RWPE2 (cell line): ENCODE measurements around the gene NAV3.

ENCODE experiments used
- ATAC-seq: fragments of 200-7000 bp; cut with Tn5 transposase; 3 replicates; pipeline ENCODE4 v1.9.1; 2021; ENCODE audit warnings: low read depth
- DNase-seq: peaks from one replicate; pipeline ENCODE4 v3.0.0-alpha.2; 2020; ENCODE audit warnings: low spot score
- H3K27ac ChIP-seq: fragments of 450-650 bp; 2 replicates; pipeline ENCODE4 v1.5.1; 2017; ENCODE audit warnings: mild to moderate bottlenecking; ENCODE audit not compliant: poor library complexity, severe bottlenecking
- H3K27me3 ChIP-seq: fragments of 250-450 bp; sonication (Bioruptor Pico); 2 replicates; pipeline ENCODE4 v1.5.1; 2021; ENCODE audit warnings: mild to moderate bottlenecking, moderate library complexity; ENCODE audit not compliant: insufficient read depth, poor library complexity, severe bottlenecking
- H3K36me3 ChIP-seq: fragments of 250-450 bp; sonication (Bioruptor Pico); 2 replicates; pipeline ENCODE4 v1.5.1; 2020; ENCODE audit warnings: low read depth, mild to moderate bottlenecking, moderate library complexity
- H3K4me1 ChIP-seq: fragments of 250-450 bp; sonication (Bioruptor Pico); 2 replicates; pipeline ENCODE4 v1.5.1; 2021; ENCODE audit warnings: mild to moderate bottlenecking, moderate library complexity; ENCODE audit not compliant: insufficient read depth, poor library complexity, severe bottlenecking
- H3K4me3 ChIP-seq: fragments of 250-450 bp; sonication (Bioruptor Pico); 2 replicates; pipeline ENCODE4 v1.5.1; 2021; ENCODE audit warnings: mild to moderate bottlenecking, moderate library complexity; ENCODE audit not compliant: severe bottlenecking
- H3K9me3 ChIP-seq: fragments of 250-450 bp; sonication (Bioruptor Pico); 2 replicates; pipeline ENCODE4 v1.5.1; 2021; ENCODE audit warnings: mild to moderate bottlenecking, moderate library complexity; ENCODE audit not compliant: severe bottlenecking
- TF ChIP-seq, protein P1 (sequence below): fragments of 450-650 bp; IDR thresholded peaks from one replicate; pipeline ENCODE4 v1.5.1; 2017; ENCODE audit warnings: mild to moderate bottlenecking, moderate library complexity; ENCODE audit not compliant: poor library complexity, severe bottlenecking

NAV3 gene, protein sequence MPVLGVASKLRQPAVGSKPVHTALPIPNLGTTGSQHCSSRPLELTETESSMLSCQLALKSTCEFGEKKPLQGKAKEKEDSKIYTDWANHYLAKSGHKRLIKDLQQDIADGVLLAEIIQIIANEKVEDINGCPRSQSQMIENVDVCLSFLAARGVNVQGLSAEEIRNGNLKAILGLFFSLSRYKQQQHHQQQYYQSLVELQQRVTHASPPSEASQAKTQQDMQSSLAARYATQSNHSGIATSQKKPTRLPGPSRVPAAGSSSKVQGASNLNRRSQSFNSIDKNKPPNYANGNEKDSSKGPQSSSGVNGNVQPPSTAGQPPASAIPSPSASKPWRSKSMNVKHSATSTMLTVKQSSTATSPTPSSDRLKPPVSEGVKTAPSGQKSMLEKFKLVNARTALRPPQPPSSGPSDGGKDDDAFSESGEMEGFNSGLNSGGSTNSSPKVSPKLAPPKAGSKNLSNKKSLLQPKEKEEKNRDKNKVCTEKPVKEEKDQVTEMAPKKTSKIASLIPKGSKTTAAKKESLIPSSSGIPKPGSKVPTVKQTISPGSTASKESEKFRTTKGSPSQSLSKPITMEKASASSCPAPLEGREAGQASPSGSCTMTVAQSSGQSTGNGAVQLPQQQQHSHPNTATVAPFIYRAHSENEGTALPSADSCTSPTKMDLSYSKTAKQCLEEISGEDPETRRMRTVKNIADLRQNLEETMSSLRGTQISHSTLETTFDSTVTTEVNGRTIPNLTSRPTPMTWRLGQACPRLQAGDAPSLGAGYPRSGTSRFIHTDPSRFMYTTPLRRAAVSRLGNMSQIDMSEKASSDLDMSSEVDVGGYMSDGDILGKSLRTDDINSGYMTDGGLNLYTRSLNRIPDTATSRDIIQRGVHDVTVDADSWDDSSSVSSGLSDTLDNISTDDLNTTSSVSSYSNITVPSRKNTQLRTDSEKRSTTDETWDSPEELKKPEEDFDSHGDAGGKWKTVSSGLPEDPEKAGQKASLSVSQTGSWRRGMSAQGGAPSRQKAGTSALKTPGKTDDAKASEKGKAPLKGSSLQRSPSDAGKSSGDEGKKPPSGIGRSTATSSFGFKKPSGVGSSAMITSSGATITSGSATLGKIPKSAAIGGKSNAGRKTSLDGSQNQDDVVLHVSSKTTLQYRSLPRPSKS (N-terminal part only)

DNA sequence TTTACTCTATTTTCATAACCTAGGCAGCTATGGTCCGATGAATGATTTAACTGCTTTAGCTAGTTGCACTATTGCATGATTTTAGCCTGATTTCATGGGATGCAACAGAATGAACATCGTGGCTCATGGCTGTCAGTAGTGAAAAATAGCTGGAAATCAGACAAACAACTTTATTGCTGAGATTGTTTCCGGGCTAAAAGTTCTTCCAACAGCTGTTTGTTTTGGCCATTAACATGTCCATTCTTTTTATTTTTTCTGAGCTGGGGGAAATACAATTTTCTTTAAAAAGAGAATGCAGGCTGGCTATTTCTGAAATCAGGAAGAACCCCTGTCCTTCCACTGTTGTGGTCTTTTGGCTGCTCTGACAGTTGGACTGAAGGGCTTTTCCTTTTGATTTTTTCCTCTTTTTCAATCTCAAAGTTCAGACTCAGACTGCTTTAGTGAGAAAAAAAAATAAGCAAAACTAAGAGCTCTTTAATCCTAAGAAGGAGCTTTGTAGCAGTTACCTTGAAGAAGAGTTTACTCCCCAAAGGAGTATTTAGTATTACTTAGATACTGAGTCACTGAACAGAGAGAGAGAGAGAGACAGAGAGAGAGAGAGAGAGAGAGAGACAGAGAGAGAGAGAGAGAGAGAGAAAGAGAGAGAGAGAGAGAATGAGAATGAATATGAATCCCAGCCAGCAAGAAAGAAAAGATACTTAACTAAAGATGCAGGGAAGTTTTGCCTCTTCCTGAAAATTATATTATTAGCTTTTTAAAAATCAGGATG is at the start of gene NAV3:
Gene NAV3 (plus strand): TSS at position 312 of the 769 bp plus-strand sequence. CDS start 568 bp downstream, outside the sequence.
- no peak within 1 kb of the TSS for H3K27ac ChIP-seq
- no peak for ATAC-seq
- TF ChIP-seq, protein P1, sequence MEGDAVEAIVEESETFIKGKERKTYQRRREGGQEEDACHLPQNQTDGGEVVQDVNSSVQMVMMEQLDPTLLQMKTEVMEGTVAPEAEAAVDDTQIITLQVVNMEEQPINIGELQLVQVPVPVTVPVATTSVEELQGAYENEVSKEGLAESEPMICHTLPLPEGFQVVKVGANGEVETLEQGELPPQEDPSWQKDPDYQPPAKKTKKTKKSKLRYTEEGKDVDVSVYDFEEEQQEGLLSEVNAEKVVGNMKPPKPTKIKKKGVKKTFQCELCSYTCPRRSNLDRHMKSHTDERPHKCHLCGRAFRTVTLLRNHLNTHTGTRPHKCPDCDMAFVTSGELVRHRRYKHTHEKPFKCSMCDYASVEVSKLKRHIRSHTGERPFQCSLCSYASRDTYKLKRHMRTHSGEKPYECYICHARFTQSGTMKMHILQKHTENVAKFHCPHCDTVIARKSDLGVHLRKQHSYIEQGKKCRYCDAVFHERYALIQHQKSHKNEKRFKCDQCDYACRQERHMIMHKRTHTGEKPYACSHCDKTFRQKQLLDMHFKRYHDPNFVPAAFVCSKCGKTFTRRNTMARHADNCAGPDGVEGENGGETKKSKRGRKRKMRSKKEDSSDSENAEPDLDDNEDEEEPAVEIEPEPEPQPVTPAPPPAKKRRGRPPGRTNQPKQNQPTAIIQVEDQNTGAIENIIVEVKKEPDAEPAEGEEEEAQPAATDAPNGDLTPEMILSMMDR, result no peak
- no peaks in the 10 kb centered on the region for H3K27me3 ChIP-seq
- DNase-seq, result no peak
- no peak within 1 kb of the TSS for H3K4me3 ChIP-seq
- no peaks in the 10 kb centered on the region for H3K9me3 ChIP-seq
- no peaks in the 10 kb centered on the region for H3K36me3 ChIP-seq
- H3K4me1 ChIP-seq, result no peaks in the 10 kb centered on the region

DNA sequence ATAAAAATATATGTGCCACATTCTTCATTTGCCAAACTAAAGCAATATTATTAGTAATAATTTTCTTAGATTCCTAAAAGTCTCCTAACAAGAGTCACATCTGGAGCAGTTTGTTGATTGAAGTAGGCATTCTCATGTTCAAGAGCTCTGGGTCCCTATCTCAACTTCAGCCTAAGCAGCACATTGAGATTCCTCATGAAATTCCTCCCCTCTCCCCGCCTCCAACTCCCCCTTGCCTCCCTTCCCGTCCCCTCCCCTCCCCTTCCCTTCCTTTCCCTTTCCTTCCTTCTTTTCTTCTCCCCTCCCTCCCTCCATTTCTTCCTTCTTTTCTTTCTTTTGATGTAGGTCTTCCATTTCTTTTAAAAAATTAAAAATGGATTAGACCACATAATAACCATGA is 48.7 kb upstream of the NAV3 start:
- ATAC-seq, result no peak
- no peak overlapping the region for H3K4me3 ChIP-seq
- H3K4me1 ChIP-seq, result no peaks in the 10 kb centered on the region
- H3K36me3 ChIP-seq, result no peaks in the 10 kb centered on the region
- DNase-seq, result no peak
- no peaks in the 10 kb centered on the region for H3K27me3 ChIP-seq
- H3K9me3 ChIP-seq, result no peaks in the 10 kb centered on the region
- TF ChIP-seq, protein P1, result no peak
- H3K27ac ChIP-seq, result no peak overlapping the region

DNA sequence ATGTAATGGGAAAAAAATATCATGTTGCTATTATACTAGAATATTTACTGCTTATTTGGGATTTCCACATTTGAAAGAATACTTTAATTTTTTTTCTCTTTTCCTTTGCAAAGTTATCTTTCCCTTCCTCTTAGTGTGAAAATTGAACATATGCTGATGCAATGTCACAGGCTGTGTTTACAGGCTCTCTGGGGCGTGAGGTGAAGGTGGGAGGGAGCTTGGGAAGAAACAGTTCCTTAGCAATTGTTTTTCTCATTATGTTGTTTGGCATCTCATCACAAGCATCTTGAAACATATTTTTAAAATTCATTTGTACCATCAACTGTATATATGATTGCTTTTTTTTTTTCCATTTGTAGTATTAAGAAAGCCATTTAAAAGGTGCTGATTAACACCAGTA is 47.9 kb upstream of the NAV3 start:
- Histone ChIP-seq H3K27me3 (no peaks in the 10 kb centered on the region), H3K9me3 (no peaks in the 10 kb centered on the region), H3K36me3 (no peaks in the 10 kb centered on the region), H3K27ac (no peak overlapping the region), H3K4me3 (no peak overlapping the region), H3K4me1 (no peaks in the 10 kb centered on the region)
- TF ChIP-seq, protein P1, result no peak
- DNase-seq, result no peak
- no peak for ATAC-seq

DNA sequence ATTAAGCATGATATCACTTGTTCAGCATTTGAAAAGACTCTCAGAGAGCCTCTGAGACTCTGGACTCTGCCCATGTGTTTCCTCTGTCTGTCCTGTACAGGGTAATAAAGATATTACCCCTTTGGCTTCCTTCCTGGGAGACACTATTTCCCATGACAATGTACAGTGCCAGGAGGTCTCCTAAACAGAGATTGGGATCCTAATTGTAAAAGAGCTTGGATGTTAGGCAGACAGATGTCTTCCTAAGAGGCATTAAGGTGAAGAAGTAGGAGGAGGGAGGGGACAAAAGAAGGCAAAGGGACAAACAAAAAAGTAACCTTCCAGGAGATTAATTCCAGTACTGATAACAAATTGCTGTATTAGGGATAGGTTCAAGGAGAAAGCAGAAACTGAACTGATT is 45.5 kb upstream of the NAV3 start:
- Histone ChIP-seq H3K9me3 (no peaks in the 10 kb centered on the region), H3K4me1 (no peaks in the 10 kb centered on the region), H3K27ac (no peak overlapping the region), H3K36me3 (no peaks in the 10 kb centered on the region), H3K4me3 (no peak overlapping the region), H3K27me3 (no peaks in the 10 kb centered on the region)
- no peak for DNase-seq
- TF ChIP-seq, protein P1, result no peak
- ATAC-seq, result no peak
